Aorta (tissue), 5 donors: ENCODE results near the gene BMI1. TPM values are rescaled to one million over a fixed set of nuclear protein-coding genes. Genes with fewer than 3 reads are reported as not detected.
A peak's percentile ranks its signal among the peaks of the same experiment; 100 is the strongest.

Experiments
- ATAC-seq: fragments of 200-7000 bp; cut with Tn5 transposase; one replicate; pipeline ENCODE4 v1.9.1; 2022; ENCODE audit warnings: moderate library complexity; ENCODE audit not compliant: low FRiP score
- DNase-seq, 2 donors: peaks; one replicate each; pipeline ENCODE4 v3.0.0-alpha.2; 2020
- H3K27ac ChIP-seq, 2 donors: one replicate each; pipeline ENCODE4 v1.5.1; 2013; ENCODE audit warnings: low read length in 2 of 2, mild to moderate bottlenecking in 2 of 2, moderate library complexity in 2 of 2, control low read depth in 1 of 2, inconsistent platforms in 1 of 2, low read depth in 1 of 2
- H3K27me3 ChIP-seq, 2 donors: one replicate each; pipeline ENCODE4 v1.6.1; 2013; ENCODE audit warnings: control low read depth in 1 of 2, low read length in 1 of 2, mild to moderate bottlenecking in 1 of 2, moderate library complexity in 1 of 2; ENCODE audit not compliant: insufficient read depth in 2 of 2, control insufficient read depth in 1 of 2
- H3K36me3 ChIP-seq, 2 donors: one replicate each; pipeline ENCODE4 v1.6.1; 2013; ENCODE audit warnings: control low read depth in 1 of 2, low read length in 1 of 2, mild to moderate bottlenecking in 1 of 2; ENCODE audit not compliant: insufficient read depth in 2 of 2, control insufficient read depth in 1 of 2
- H3K4me1 ChIP-seq, 2 donors: one replicate each; pipeline ENCODE4 v1.6.1; 2013; ENCODE audit warnings: low read length in 2 of 2, control low read depth in 1 of 2, mild to moderate bottlenecking in 1 of 2, moderate library complexity in 1 of 2; ENCODE audit not compliant: insufficient read depth in 2 of 2, control insufficient read depth in 1 of 2
- H3K4me3 ChIP-seq, 2 donors: one replicate each; pipeline ENCODE4 v1.5.1; 2013; ENCODE audit warnings: low read length in 2 of 2, control low read depth in 1 of 2, mild to moderate bottlenecking in 1 of 2
- H3K9me3 ChIP-seq: one replicate; pipeline ENCODE4 v1.6.1; 2013; ENCODE audit warnings: mild to moderate bottlenecking, low read length; ENCODE audit not compliant: control insufficient read depth
- WGBS, 2 donors: extraction: QIAGEN DNeasy Blood & Tissue Kit; methylation state at CpG; one replicate each; pipeline ENCODE4 v1.1.7; 2013; 5-methylcytosine and 5-hydroxymethylcytosine counted together
- intact Hi-C, 2 donors: fragments of 100-400 bp; cut with DNase I; formaldehyde crosslinking; loops; one replicate each; pipeline versions ENCODE4 v1.14.2 to v1.15.0; 2022
- polyA plus RNA-seq, 2 donors: library from polyadenylated mRNA; stranded (reverse); fragments of 200-250 nt; gene quantifications; one replicate each; pipeline ENCODE4 v1.2.3, GENCODE V29; 2013
- total RNA-seq, 2 donors: library from RNA; stranded (reverse); fragmentation: NEBNext Ultra II Directional; extraction: Animal tissue kit (Norgen Biotek cat#: 25700); gene quantifications; one replicate each; pipeline ENCODE4 v1.2.1, GENCODE V29; 2021
- donor health status: healthy with polysubstance abuse.
- donor health status: Bipolar disorder and iron deficiency.
- donor health status: DM: no; HTN: no; CAD: no.
- donor health status: DM: no; HTN: no; CAD: no.
- donor health status: DM: yes; HTN: yes; CAD: no.

Gene BMI1
- total and polyA plus RNA-seq, 4 donors: 40.8 to 61.4 (median 55.4) TPM

DNA sequence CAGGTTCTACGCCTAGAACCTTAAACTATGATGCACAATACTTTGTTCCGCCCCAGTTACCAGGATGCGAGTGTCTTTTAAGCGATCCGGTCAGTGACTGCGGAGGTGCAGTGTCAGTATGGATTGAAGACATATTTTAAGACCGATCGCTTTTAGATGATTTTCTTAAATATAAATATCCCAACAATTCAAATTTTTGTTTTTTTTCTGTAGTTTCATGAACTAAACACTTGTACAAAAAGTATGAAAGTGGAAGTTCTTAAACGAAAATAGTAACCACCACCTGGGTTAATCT is 3.9 kb upstream of the BMI1 start:
- Histone ChIP-seq H3K9me3 (no peaks in the 10 kb centered on the region), H3K36me3 (no peaks in the 10 kb centered on the region), H3K4me1 (no peaks in the 10 kb centered on the region), H3K27ac (peak overlapping the region in 1 of 2 donors; percentile 60), H3K27me3 (no peaks in the 10 kb centered on the region), H3K4me3 (peak overlapping the region; percentile 55 to 73)
- no peak for DNase-seq
- WGBS, 2 donors: 17 to 31% methylated on average over 9 of the region's 9 CpGs
- intact Hi-C loops: loop anchor here (2.0 to 5.0 kb wide), 3 partner anchors 65 to 315 kb away; partner anchors contain the start of gene DNAJC1 (in 1 of the 2)
- no peak for ATAC-seq

DNA sequence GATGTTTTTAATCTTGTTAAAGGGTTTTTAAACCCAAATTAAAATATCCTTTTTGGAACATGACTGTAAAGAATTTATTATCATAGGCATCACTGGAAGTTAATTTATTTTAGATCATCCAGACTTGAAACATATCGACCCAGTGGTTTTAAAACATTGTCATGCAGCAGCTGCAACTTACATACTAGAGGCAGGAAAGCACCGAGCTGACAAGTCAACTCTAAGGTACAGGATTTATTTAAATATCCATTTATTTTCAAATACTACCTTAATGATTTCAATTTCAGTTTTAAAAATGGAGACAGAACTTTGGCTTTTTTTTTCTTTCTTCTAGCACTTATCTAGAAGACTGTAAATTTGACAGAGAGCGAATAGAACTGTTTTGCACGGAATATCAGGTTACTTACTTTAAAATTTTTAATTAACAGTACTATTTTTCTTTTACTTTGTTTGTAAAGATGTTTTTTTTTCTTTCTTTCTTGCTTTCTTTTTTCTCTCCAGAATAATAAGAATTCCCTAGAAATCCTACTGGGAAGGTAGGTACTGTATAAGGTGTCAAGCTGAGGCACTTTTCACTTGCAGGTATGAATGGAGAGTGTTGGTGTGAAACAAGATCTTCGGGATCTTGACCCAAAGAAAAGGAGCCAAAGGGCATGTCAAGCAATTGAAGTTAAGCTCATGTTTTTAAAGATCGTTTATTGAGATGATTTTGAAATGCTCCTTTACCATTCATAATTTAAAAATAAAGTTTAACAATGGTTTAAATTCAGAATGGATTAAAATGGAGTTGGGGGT is 2.9 kb upstream of the BMI1 start:
- no peaks in the 10 kb centered on the region for H3K36me3 ChIP-seq
- H3K9me3 ChIP-seq: no peaks in the 10 kb centered on the region
- 95 to 96% methylated on average over 6 of the region's 6 CpGs for WGBS, 2 donors
- H3K27ac ChIP-seq: no peak overlapping the region
- no peak for ATAC-seq
- no peak for DNase-seq
- H3K27me3 ChIP-seq: no peaks in the 10 kb centered on the region
- no peak overlapping the region for H3K4me3 ChIP-seq
- intact Hi-C loops: loop anchor here (2.0 to 5.0 kb wide), 3 partner anchors 66 to 316 kb away; partner anchors contain the start of gene DNAJC1 (in 1 of the 2)
- H3K4me1 ChIP-seq: no peaks in the 10 kb centered on the region

DNA sequence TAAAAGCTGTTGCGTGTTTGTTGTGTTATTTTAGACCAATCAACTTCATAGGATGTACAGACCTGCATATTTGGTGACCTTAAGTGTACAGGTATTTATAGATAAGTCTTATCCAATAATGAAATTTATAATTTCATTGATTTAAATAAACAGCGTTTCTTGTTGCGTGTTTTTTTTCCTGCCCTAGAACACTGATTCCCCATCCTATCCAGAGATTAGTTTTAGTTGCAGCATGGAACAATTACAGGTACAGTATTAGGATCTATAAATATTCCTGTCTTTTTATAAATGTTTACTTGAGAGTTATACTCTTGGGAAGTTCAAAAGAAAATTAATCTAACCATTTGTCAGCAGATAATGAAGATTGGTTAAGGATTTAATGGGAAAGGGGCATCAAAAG is 2.1 kb upstream of the BMI1 start:
- no peak for DNase-seq
- intact Hi-C loops: loop anchor here (5.0 kb wide), 2 partner anchors 66 to 316 kb away; partner anchors contain the start of gene DNAJC1 (in 1 of the 2)
- ATAC-seq: no peak
- Histone ChIP-seq H3K27ac (no peak overlapping the region), H3K36me3 (no peaks in the 10 kb centered on the region), H3K4me3 (no peak overlapping the region), H3K9me3 (no peaks in the 10 kb centered on the region), H3K4me1 (peaks cover 0 to 3% of the 10 kb centered on the region in 2 donors), H3K27me3 (no peaks in the 10 kb centered on the region)
- WGBS, 2 donors: 98% methylated on average over 3 of the region's 3 CpGs

DNA sequence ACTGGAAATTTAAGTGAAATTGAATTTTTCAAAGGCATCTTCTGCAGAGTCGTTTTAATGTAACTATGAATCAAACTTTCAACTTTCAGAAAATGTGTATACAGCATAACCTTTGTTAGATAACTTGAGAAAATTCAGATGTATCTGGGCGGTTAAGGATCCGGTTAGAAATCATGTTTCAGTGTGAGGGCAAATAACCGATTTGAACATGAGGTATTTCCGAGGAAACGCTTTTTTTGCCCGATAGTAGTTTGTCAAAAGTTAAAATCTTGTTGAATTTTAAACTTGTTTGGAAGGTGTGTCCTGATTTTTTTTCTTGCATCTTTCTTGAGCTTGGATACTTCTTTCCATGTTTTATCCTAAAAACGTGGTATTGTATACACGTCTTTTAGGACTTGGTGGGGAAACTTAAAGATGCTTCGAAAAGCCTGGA is 1.3 kb upstream of the BMI1 start:
- no peak for DNase-seq
- Histone ChIP-seq H3K9me3 (no peaks in the 10 kb centered on the region), H3K4me3 (no peak overlapping the region), H3K27ac (no peak overlapping the region), H3K27me3 (no peaks in the 10 kb centered on the region), H3K4me1 (peaks cover 0 to 3% of the 10 kb centered on the region in 2 donors), H3K36me3 (no peaks in the 10 kb centered on the region)
- no peak for ATAC-seq
- intact Hi-C loops: loop anchor here (5.0 kb wide), 2 partner anchors 67 to 317 kb away; partner anchors contain the start of gene DNAJC1 (in 1 of the 2)
- 93 to 94% methylated on average over 10 of the region's 10 CpGs for WGBS, 2 donors

DNA sequence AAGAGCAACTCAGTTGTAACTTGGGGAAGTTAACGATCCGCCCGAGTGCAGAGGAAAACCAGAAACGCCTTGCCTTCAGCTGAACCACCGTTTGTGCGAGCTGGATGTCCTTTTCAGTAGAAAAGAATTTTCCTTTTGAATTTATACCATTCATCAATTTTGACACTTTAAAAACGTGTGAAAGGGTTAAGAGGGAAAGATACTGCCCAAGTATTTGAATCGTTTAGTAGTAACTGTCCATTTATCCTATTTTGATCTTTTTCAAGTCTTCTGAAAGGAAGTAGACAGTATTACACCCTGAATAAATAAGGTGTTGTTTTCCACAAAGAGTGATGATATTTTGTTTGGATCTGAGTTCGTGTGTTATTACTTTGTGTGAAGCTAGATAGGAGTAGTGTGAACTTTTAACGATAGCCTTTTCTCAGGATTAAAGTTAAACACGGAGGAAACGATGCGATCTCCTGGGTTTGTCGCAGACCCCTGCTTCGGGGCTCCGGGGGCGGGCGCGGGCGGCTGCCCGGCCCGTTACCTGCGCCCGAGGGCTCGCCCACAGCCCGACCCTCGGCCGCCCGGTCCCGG is 830 bp upstream of the BMI1 start:
- intact Hi-C loops: loop anchor here (2.0 to 10.0 kb wide), 9 partner anchors 21 to 825 kb away; partner anchors contain the start of genes DNAJC1 (in 2 of the 2) and SKIDA1 (in 1 of the 2)
- DNase-seq (no peak), ATAC-seq (no peak)
- Histone ChIP-seq H3K4me1 (peaks cover 2 to 3% of the 10 kb centered on the region in 2 donors), H3K9me3 (no peaks in the 10 kb centered on the region), H3K27me3 (no peaks in the 10 kb centered on the region), H3K27ac (peak overlapping the region; percentile 69 to 77), H3K4me3 (peak overlapping the region; percentile 64 to 99), H3K36me3 (no peaks in the 10 kb centered on the region)
- WGBS, 2 donors: 15 to 21% methylated on average over 19 to 30 of the region's 30 CpGs

DNA sequence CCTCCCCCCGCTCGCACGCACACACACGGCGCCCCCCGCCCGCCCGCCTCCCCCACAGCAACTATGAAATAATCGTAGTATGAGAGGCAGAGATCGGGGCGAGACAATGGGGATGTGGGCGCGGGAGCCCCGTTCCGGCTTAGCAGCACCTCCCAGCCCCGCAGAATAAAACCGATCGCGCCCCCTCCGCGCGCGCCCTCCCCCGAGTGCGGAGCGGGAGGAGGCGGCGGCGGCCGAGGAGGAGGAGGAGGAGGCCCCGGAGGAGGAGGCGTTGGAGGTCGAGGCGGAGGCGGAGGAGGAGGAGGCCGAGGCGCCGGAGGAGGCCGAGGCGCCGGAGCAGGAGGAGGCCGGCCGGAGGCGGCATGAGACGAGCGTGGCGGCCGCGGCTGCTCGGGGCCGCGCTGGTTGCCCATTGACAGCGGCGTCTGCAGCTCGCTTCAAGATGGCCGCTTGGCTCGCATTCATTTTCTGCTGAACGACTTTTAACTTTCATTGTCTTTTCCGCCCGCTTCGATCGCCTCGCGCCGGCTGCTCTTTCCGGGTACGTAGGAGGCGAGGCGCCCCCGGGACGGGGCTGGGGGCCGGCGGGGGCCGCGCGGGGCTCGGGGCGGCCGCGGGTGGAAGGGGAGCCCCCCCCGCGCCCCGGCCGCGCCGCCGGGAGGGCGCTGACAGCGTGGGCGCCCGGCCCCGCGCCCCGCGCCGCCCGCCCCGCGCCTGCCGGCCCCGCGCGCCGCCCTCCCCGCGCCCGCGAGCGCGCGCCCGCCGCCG is 441 bp downstream of the BMI1 start:
- Histone ChIP-seq H3K27me3 (no peaks in the 10 kb centered on the region), H3K36me3 (no peaks in the 10 kb centered on the region), H3K9me3 (no peaks in the 10 kb centered on the region), H3K4me3 (peak overlapping the region; percentile 64 to 93), H3K4me1 (peaks cover 2 to 3% of the 10 kb centered on the region in 2 donors), H3K27ac (peak overlapping the region in 1 of 2 donors; percentile 38)
- ATAC-seq (peak; percentile 62), DNase-seq (peak; percentile 79 to 89)
- 1% methylated on average over 49 to 114 of the region's 114 CpGs for WGBS, 2 donors
- intact Hi-C loops: loop anchor here (2.0 to 10.0 kb wide), 7 partner anchors 19 to 827 kb away; partner anchors contain the start of genes DNAJC1 (in 1 of the 2) and SKIDA1 (in 1 of the 2)

DNA sequence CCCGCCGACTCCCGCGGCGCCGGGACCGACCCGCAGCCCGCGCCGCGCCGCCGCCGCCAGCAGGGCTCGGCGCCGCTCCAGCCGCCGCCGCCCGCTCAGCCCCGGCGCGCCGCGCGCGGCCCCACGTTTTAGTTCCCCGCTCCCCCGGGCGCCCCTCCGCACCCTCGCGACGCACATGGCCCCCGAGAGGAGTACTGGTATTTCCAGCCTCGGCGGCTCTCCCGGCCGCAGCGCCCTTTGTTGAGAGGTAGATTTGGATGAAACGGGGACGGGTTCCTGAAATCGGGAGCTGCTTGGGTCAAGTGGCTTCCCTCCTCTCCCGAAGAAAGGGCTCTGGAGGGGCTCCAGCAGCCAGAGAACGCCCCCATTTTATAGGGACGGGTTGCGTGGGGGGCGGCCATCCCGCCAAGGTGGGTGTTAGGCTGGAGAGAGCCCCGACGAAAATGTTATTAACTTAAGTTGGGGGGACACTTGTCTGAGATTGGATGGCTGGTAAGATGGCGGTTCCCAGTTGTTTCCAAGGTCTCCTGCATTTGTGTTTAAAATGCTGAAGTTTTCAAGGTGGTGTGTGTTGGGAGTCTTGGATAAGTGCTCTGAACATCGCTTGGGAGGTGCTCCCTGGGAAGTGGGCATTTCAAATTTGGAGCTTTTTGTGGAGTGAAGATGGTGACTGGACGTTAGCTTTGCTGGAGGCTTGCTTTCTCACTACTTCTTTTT is 1.2 kb downstream of the BMI1 start:
- H3K4me3 ChIP-seq: peak overlapping the region; percentile 64 to 93
- ATAC-seq (no peak), DNase-seq (peak; percentile 56 to 81)
- intact Hi-C loops: loop anchor here (2.0 to 10.0 kb wide), 7 partner anchors 19 to 827 kb away; partner anchors contain the start of genes DNAJC1 (in 1 of the 2) and SKIDA1 (in 1 of the 2)
- H3K9me3 ChIP-seq: no peaks in the 10 kb centered on the region
- no peaks in the 10 kb centered on the region for H3K36me3 ChIP-seq
- WGBS, 2 donors: 1 to 3% methylated on average over 24 to 57 of the region's 57 CpGs
- H3K27me3 ChIP-seq: no peaks in the 10 kb centered on the region
- H3K4me1 ChIP-seq: peaks cover 2 to 3% of the 10 kb centered on the region in 2 donors
- H3K27ac ChIP-seq: no peak overlapping the region
